ENCODE data around the gene RNPEPL1.
A peak's percentile ranks its signal among the peaks of the same experiment; 100 is the strongest.

Gene RNPEPL1

DNA sequence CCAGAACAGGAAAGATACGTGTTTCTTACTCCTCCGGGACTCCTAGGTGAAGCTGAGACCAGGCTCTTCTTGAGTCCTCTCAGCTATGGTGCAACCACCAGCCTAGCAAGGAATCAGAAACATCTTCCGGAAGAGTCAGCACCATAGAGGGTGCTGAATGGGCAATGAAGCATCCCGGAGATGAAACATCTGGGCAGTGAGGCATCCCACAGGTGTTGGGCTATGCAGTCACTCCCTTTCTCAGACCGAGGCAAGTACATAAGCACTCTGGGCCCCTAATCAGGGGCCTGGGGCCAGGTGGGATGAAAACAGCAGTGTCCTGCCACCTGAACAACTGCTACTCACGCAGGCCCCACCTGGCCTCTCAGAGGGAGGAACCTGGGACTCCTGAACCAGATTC lies 16.8 kb downstream of the RNPEPL1 start:
- Histone ChIP-seq H3K4me3 (ENCODE audit: low read length in 2 of 2) (peak overlapping the region; percentile 86 to 99), H3K36me3 (ENCODE audit: control insufficient read depth in 2 of 2, insufficient read depth in 2 of 2, low read length in 2 of 2) (peaks cover 3 to 9% of the 10 kb centered on the region in 2 donors), H3K27me3 (ENCODE audit: control insufficient read depth in 2 of 2, insufficient read depth in 2 of 2, low read length in 2 of 2) (no peaks in the 10 kb centered on the region), H3K27ac (ENCODE audit: low read depth in 2 of 2, low read length in 2 of 2) (peak overlapping the region; percentile 8 to 95), H3K9me3 (ENCODE audit: control insufficient read depth in 2 of 2, low read length in 2 of 2) (no peaks in the 10 kb centered on the region), H3K9ac (ENCODE audit: low read depth in 1 of 2, low read length in 2 of 2) (peak overlapping the region; percentile 88 to 98), H3K4me1 (ENCODE audit: control insufficient read depth in 2 of 2, insufficient read depth in 2 of 2, low read length in 2 of 2) (peaks cover 26 to 30% of the 10 kb centered on the region in 2 donors)

DNA sequence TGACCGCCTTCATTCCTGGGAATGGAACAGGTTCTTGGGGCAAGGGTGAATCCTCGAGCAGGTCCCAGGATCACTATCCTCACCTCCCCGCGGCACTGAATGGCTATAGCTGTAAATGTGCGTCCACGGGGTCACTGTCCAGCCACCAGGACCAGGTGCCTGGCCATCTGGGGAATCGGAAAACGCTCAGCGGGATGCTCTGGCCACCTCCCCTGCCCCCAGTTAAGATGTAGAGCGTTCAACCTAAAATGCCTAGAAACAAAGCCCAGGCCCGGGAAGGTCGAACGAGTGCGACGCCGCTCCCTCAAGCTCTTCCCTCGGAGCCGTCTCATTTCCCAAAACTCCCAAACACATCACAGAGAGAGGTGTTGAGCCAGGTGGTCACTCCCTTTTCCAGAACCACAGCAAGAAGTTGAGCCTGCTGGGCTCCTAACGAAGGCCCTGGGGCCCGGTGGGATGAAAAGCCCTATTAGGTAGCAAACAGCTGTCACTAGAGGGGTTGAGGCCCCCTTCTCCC lies 17.5 kb downstream of the RNPEPL1 start:
- Histone ChIP-seq H3K9me3 (ENCODE audit: control insufficient read depth in 2 of 2, low read length in 2 of 2) (no peaks in the 10 kb centered on the region), H3K27ac (ENCODE audit: low read depth in 2 of 2, low read length in 2 of 2) (peak overlapping the region; percentile 85 to 95), H3K27me3 (ENCODE audit: control insufficient read depth in 2 of 2, insufficient read depth in 2 of 2, low read length in 2 of 2) (no peaks in the 10 kb centered on the region), H3K36me3 (ENCODE audit: control insufficient read depth in 2 of 2, insufficient read depth in 2 of 2, low read length in 2 of 2) (peaks cover 3 to 11% of the 10 kb centered on the region in 2 donors), H3K9ac (ENCODE audit: low read depth in 1 of 2, low read length in 2 of 2) (peak overlapping the region; percentile 88 to 98), H3K4me3 (ENCODE audit: low read length in 2 of 2) (peak overlapping the region; percentile 86 to 99), H3K4me1 (ENCODE audit: control insufficient read depth in 2 of 2, insufficient read depth in 2 of 2, low read length in 2 of 2) (peaks cover 24 to 26% of the 10 kb centered on the region in 2 donors)

DNA sequence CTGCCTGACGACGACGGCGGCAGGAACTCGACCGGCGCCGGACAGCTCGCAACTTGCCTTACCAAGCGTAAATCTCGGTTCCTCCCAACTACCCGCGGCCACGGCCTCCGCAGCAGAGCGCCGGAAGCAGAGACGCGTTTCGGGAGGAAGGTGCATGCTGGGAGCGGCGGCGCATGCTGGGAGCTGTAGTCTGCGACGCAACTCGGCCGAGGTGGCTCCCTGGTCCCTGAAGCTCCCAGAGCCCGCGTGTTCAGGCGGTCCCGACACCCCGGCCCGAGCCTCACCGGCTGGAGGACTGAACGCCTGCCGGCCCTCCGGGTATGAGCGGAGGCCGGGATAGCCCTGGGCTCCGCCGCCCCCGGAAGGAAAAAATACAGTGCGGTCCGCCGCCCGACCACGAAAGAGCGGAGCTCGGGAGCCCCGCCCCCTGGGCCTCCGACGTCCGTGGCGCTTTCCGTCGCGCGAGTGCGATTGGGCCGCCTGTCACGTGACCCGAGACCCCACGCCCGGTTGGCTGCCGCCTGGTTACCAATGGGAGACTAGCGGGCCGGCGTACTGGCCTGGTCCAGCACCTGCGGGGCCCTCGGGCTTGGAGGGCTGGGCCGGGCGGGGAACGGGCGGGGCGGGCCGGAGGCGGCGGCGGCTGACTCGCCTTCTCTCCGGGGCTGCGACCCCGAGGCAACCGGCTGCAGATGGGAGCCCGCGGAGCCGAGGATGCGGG lies 18.1 kb downstream of the RNPEPL1 start, which contains the start of gene CAPN10:
Gene CAPN10 (plus strand): TSS at position 537 of the 721 bp plus-strand sequence. CDS start 178 bp downstream, at position 715.
- peaks cover 6 to 16% of the 10 kb centered on the region in 2 donors for H3K36me3 ChIP-seq (ENCODE audit: control insufficient read depth in 2 of 2, insufficient read depth in 2 of 2, low read length in 2 of 2)
- no peaks in the 10 kb centered on the region for H3K9me3 ChIP-seq (ENCODE audit: control insufficient read depth in 2 of 2, low read length in 2 of 2)
- no peaks in the 10 kb centered on the region for H3K27me3 ChIP-seq (ENCODE audit: control insufficient read depth in 2 of 2, insufficient read depth in 2 of 2, low read length in 2 of 2)
- H3K27ac ChIP-seq (ENCODE audit: low read depth in 2 of 2, low read length in 2 of 2): peak within 1 kb of the TSS; percentile 85 to 95
- H3K4me1 ChIP-seq (ENCODE audit: control insufficient read depth in 2 of 2, insufficient read depth in 2 of 2, low read length in 2 of 2): peaks cover 24 to 26% of the 10 kb centered on the region in 2 donors
- H3K4me3 ChIP-seq (ENCODE audit: low read length in 2 of 2): peak within 1 kb of the TSS; percentile 86 to 99
- peak within 1 kb of the TSS; percentile 88 to 98 for H3K9ac ChIP-seq (ENCODE audit: low read depth in 1 of 2, low read length in 2 of 2)

DNA sequence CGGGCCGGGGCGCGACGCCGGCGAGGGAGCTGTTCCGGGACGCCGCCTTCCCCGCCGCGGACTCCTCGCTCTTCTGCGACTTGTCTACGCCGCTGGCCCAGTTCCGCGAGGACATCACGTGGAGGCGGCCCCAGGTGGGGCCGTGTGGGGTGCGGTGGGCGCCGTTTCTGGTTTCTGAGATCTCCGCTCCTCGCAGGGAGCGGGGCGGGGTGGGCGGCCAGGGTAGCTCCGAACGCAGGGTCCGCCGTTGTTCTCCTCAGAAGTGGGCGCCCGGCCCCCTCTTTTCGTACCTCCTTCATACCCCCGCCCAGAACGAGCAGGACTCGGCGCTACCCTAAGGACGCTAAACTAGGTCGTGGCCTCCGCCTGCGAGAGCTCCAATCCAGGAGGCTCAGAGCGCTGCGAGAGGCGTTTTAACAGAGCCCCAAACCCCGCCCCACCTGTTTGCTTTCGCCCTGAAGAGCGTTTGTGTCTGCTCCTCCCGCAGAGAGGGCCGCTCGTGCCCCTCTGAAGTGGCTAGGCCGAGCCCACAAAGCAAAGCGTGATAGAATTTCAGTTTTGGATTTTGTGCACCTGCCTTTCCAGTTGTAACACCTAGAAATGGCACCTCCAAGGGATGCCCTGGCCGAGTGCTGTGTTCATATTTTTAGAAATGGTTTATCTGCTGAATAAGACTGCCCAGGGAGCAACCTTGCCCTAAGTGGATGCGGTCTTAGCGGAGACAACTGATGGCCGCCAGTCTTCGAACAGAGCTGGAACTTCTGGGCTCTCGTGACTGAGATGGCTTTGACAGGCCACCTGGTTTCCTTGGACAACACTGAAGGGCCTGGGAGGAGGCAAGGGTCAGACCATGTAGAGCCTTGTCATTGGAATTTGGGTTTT lies 18.9 kb downstream of the RNPEPL1 start:
- H3K4me3 ChIP-seq (ENCODE audit: low read length in 2 of 2): peak overlapping the region; percentile 76 to 86
- peaks cover 24 to 26% of the 10 kb centered on the region in 2 donors for H3K4me1 ChIP-seq (ENCODE audit: control insufficient read depth in 2 of 2, insufficient read depth in 2 of 2, low read length in 2 of 2)
- H3K9ac ChIP-seq (ENCODE audit: low read depth in 1 of 2, low read length in 2 of 2): peak overlapping the region; percentile 71 to 72
- peaks cover 9 to 22% of the 10 kb centered on the region in 2 donors for H3K36me3 ChIP-seq (ENCODE audit: control insufficient read depth in 2 of 2, insufficient read depth in 2 of 2, low read length in 2 of 2)
- no peaks in the 10 kb centered on the region for H3K27me3 ChIP-seq (ENCODE audit: control insufficient read depth in 2 of 2, insufficient read depth in 2 of 2, low read length in 2 of 2)
- H3K9me3 ChIP-seq (ENCODE audit: control insufficient read depth in 2 of 2, low read length in 2 of 2): no peaks in the 10 kb centered on the region
- peak overlapping the region; percentile 45 to 70 for H3K27ac ChIP-seq (ENCODE audit: low read depth in 2 of 2, low read length in 2 of 2)

DNA sequence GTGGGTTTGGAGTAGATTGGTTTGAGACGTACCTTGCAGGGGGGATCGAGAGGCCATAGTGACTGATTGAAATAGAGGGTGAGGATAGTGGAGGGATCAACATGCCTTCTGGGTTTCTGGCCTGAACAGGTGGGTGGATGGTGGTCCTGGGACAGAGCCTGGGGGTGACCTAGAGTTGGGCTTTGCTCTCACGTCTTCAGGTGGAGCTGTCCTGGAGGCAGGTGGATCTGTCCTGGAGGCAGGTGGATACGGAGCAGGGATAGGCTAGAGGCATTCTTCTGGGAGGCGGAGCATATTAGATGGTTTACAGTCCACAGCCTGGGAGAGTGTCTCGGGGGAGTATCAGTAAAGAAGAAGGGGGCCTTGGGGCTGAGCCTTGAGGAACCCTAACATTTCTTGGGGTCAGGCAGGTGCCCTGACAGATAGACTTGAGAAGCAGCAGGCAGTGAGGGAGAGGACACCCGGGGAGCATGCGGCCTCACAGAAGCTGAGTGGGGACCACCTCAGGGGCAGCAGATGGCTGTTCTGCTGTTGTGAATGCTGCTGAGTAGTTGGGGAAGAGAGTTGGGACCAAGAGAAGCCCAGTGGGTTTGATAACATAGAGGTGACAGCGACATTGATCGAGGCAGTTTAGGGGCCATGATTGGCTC lies 19.8 kb downstream of the RNPEPL1 start:
- peak overlapping the region; percentile 15 to 71 for H3K9ac ChIP-seq (ENCODE audit: low read depth in 1 of 2, low read length in 2 of 2)
- peak overlapping the region in 1 of 2 donors; percentile 76 for H3K4me3 ChIP-seq (ENCODE audit: low read length in 2 of 2)

DNA sequence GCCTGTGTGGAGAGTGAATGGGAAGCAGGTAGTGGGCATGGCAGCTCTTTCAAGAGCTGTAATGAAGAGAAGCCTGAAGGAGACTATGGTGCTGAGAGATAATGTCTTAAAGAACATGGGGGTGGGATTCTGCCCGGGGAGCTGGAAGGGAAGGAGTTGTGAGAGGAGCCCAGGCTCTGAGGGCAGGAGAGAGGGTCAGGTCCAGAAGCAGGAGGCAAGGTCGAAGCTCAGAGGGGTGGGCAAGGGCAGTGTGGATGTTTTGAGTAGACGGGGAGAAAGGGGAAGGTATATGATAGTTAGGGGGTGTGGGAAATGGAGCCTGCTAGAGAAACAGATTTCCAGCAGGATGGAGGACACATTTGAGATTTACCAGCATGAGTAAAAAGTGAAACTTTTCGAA lies 20.4 kb downstream of the RNPEPL1 start:
- Histone ChIP-seq H3K4me3 (ENCODE audit: low read length in 2 of 2) (no peak overlapping the region), H3K9me3 (ENCODE audit: control insufficient read depth in 2 of 2, low read length in 2 of 2) (no peaks in the 10 kb centered on the region), H3K27me3 (ENCODE audit: control insufficient read depth in 2 of 2, insufficient read depth in 2 of 2, low read length in 2 of 2) (no peaks in the 10 kb centered on the region), H3K27ac (ENCODE audit: low read depth in 2 of 2, low read length in 2 of 2) (no peak overlapping the region), H3K36me3 (ENCODE audit: control insufficient read depth in 2 of 2, insufficient read depth in 2 of 2, low read length in 2 of 2) (peaks cover 9 to 23% of the 10 kb centered on the region in 2 donors), H3K4me1 (ENCODE audit: control insufficient read depth in 2 of 2, insufficient read depth in 2 of 2, low read length in 2 of 2) (peaks cover 24 to 26% of the 10 kb centered on the region in 2 donors), H3K9ac (ENCODE audit: low read depth in 1 of 2, low read length in 2 of 2) (no peak overlapping the region)

More for the DNA sequence above, 19.8 kb downstream of the RNPEPL1 start:
- Histone ChIP-seq H3K27me3 (ENCODE audit: control insufficient read depth in 2 of 2, insufficient read depth in 2 of 2, low read length in 2 of 2) (no peaks in the 10 kb centered on the region), H3K36me3 (ENCODE audit: control insufficient read depth in 2 of 2, insufficient read depth in 2 of 2, low read length in 2 of 2) (peaks cover 9 to 26% of the 10 kb centered on the region in 2 donors), H3K27ac (ENCODE audit: low read depth in 2 of 2, low read length in 2 of 2) (no peak overlapping the region), H3K4me1 (ENCODE audit: control insufficient read depth in 2 of 2, insufficient read depth in 2 of 2, low read length in 2 of 2) (peaks cover 24 to 26% of the 10 kb centered on the region in 2 donors), H3K9me3 (ENCODE audit: control insufficient read depth in 2 of 2, low read length in 2 of 2) (no peaks in the 10 kb centered on the region)

DNA sequence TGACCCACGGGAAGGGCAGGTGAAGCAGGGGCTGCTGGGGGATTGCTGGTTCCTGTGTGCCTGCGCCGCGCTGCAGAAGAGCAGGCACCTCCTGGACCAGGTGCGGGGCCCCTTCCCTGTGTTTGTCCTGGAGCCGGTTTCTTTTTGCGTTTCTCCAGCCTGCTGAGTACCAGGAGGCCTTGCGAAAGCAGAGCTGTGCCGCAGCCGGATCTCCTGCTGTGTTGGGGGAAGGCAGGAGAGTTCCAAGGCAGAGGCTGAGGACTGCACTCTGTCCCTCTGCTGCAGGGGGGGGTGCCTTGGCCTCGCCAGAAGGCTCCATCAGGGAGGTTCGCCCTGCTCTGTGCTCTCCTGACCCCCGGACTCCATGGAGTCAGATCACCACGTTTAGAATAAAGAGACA lies 21.1 kb downstream of the RNPEPL1 start:
- peaks cover 12 to 26% of the 10 kb centered on the region in 2 donors for H3K36me3 ChIP-seq (ENCODE audit: control insufficient read depth in 2 of 2, insufficient read depth in 2 of 2, low read length in 2 of 2)
- H3K27me3 ChIP-seq (ENCODE audit: control insufficient read depth in 2 of 2, insufficient read depth in 2 of 2, low read length in 2 of 2): no peaks in the 10 kb centered on the region
- no peak overlapping the region for H3K27ac ChIP-seq (ENCODE audit: low read depth in 2 of 2, low read length in 2 of 2)
- peaks cover 24 to 26% of the 10 kb centered on the region in 2 donors for H3K4me1 ChIP-seq (ENCODE audit: control insufficient read depth in 2 of 2, insufficient read depth in 2 of 2, low read length in 2 of 2)
- no peaks in the 10 kb centered on the region for H3K9me3 ChIP-seq (ENCODE audit: control insufficient read depth in 2 of 2, low read length in 2 of 2)
- no peak overlapping the region for H3K4me3 ChIP-seq (ENCODE audit: low read length in 2 of 2)
- H3K9ac ChIP-seq (ENCODE audit: low read depth in 1 of 2, low read length in 2 of 2): no peak overlapping the region

DNA sequence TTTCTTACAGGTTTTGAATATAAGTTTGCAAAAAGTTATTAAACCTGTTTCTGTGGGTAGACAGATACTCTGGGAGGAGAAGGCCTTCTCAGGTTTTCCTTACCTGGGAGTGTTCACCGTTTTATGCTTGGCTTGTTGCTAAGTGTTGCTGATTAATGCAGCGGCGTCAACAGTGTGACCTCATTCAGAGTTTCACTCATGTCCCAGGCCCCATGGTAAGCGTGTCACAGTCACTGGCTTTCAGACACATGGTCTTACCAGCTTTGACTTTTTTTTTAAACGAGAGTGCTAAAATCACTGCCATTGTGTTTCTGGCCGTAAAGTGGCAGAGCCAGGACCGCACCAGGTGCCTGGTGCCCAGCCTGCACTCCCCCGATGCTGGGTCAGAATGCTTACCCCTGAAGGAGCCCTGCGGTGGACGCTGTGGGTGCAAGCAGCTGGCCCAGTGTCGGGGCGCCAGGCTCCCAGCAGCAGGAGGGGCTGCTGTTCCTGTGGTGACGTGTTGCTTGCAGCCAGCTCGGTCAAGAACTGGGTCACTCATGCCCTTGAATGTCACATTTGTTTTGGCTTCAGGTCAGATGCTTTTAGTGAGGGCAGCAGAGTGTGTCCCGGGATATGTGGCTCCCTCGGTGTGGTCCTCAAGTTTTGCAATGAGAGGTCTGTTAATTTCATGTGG lies 21.7 kb downstream of the RNPEPL1 start:
- Histone ChIP-seq H3K27ac (ENCODE audit: low read depth in 2 of 2, low read length in 2 of 2) (no peak overlapping the region), H3K4me3 (ENCODE audit: low read length in 2 of 2) (no peak overlapping the region), H3K36me3 (ENCODE audit: control insufficient read depth in 2 of 2, insufficient read depth in 2 of 2, low read length in 2 of 2) (peaks cover 12 to 26% of the 10 kb centered on the region in 2 donors), H3K4me1 (ENCODE audit: control insufficient read depth in 2 of 2, insufficient read depth in 2 of 2, low read length in 2 of 2) (peaks cover 18 to 20% of the 10 kb centered on the region in 2 donors), H3K27me3 (ENCODE audit: control insufficient read depth in 2 of 2, insufficient read depth in 2 of 2, low read length in 2 of 2) (no peaks in the 10 kb centered on the region), H3K9ac (ENCODE audit: low read depth in 1 of 2, low read length in 2 of 2) (no peak overlapping the region), H3K9me3 (ENCODE audit: control insufficient read depth in 2 of 2, low read length in 2 of 2) (no peaks in the 10 kb centered on the region)

DNA sequence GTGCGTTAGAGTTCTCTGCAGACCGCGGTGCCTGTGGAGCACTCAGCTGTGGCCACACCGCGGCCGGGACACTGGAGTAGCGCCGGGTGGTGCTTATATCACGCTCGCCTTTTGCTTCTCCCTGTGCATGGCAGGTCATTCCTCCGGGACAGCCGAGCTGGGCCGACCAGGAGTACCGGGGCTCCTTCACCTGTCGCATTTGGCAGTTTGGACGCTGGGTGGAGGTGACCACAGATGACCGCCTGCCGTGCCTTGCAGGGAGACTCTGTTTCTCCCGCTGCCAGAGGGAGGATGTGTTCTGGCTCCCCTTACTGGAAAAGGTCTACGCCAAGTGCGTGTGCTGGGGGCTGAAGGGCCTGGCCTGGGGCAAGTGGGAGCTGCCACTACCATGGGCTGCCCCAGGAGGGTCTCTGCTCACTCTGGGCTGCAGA lies 22.4 kb downstream of the RNPEPL1 start:
- H3K4me1 ChIP-seq (ENCODE audit: control insufficient read depth in 2 of 2, insufficient read depth in 2 of 2, low read length in 2 of 2): peaks cover 11 to 13% of the 10 kb centered on the region in 2 donors
- no peaks in the 10 kb centered on the region for H3K27me3 ChIP-seq (ENCODE audit: control insufficient read depth in 2 of 2, insufficient read depth in 2 of 2, low read length in 2 of 2)
- H3K9ac ChIP-seq (ENCODE audit: low read depth in 1 of 2, low read length in 2 of 2): no peak overlapping the region
- H3K4me3 ChIP-seq (ENCODE audit: low read length in 2 of 2): no peak overlapping the region
- peaks cover 13 to 26% of the 10 kb centered on the region in 2 donors for H3K36me3 ChIP-seq (ENCODE audit: control insufficient read depth in 2 of 2, insufficient read depth in 2 of 2, low read length in 2 of 2)
- no peak overlapping the region for H3K27ac ChIP-seq (ENCODE audit: low read depth in 2 of 2, low read length in 2 of 2)
- H3K9me3 ChIP-seq (ENCODE audit: control insufficient read depth in 2 of 2, low read length in 2 of 2): no peaks in the 10 kb centered on the region
